Measurements from ENCODE around the gene OR52W1. TPM values are rescaled to one million over a fixed set of nuclear protein-coding genes. Genes with fewer than 3 reads are reported as not detected.

Gene OR52W1
- total RNA-seq, 1 experiment from 2014 or later: not detected

GRCh38 chr11:6224421-6224820, 25.4 kb downstream of the OR52W1 start:
- ChIA-PET POLR2A (ENCODE audit: low non-redundant PET) (no interaction called here), CTCF (no interaction called here)
- TF ChIP-seq EZH2 (IDR thresholded peaks at IDR 0.05; ENCODE audit: borderline replicate concordance, low read depth, low read length, poor library complexity, severe bottlenecking) (no peak), CTCF (conservative IDR thresholded peaks at IDR 0.05; ENCODE audit: low read depth, low read length) (no peak)
- H3K4me1 ChIP-seq (ENCODE audit: insufficient read depth, low read length, poor library complexity, severe bottlenecking): no peaks in the 10 kb centered on the region
- H3K36me3 ChIP-seq (ENCODE audit: insufficient read depth, low read length, poor library complexity, severe bottlenecking): peaks cover 26% of the 10 kb centered on the region
- BruUV-seq (replicated peaks): no TSS peak
- H3K27ac ChIP-seq (ENCODE audit: low read depth, low read length, poor library complexity, severe bottlenecking): no peak overlapping the region
- intact Hi-C loops (cut with micrococcal nuclease; ENCODE audit: unreplicated experiment): no loop called here
- H3K27me3 ChIP-seq (replicated peaks; ENCODE audit: insufficient read depth, low read depth, low read length, poor library complexity): no peaks in the 10 kb centered on the region
- no peaks in the 10 kb centered on the region for H3K9me3 ChIP-seq (ENCODE audit: low read depth, low read length, poor library complexity, severe bottlenecking)
- no peak for DNase-seq (ENCODE audit: low spot score)
- H3K4me3 ChIP-seq (ENCODE audit: low read depth, low read length, poor library complexity, severe bottlenecking): no peak overlapping the region

- no peaks in the 10 kb centered on the region for H3K9me3 ChIP-seq (ENCODE audit: low read depth, low read length, poor library complexity, severe bottlenecking)
- ChIA-PET CTCF (no interaction called here), POLR2A (ENCODE audit: low non-redundant PET) (no interaction called here)
- no peaks in the 10 kb centered on the region for H3K27me3 ChIP-seq (replicated peaks; ENCODE audit: insufficient read depth, low read depth, low read length, poor library complexity)
- intact Hi-C loops (cut with micrococcal nuclease; ENCODE audit: unreplicated experiment): no loop called here
- H3K4me3 ChIP-seq (ENCODE audit: low read depth, low read length, poor library complexity, severe bottlenecking): no peak overlapping the region
- no TSS peak for BruUV-seq (replicated peaks)
- H3K27ac ChIP-seq (ENCODE audit: low read depth, low read length, poor library complexity, severe bottlenecking): no peak overlapping the region
- H3K4me1 ChIP-seq (ENCODE audit: insufficient read depth, low read length, poor library complexity, severe bottlenecking): no peaks in the 10 kb centered on the region
- TF ChIP-seq CTCF (conservative IDR thresholded peaks at IDR 0.05; ENCODE audit: low read depth, low read length) (no peak), EZH2 (IDR thresholded peaks at IDR 0.05; ENCODE audit: borderline replicate concordance, low read depth, low read length, poor library complexity, severe bottlenecking) (no peak)
- H3K36me3 ChIP-seq (ENCODE audit: insufficient read depth, low read length, poor library complexity, severe bottlenecking): peaks cover 26% of the 10 kb centered on the region
- no peak for DNase-seq (ENCODE audit: low spot score)
Observed at GRCh38 chr11:6225024-6225423, 26.0 kb downstream of the OR52W1 start.

- no peaks in the 10 kb centered on the region for H3K9me3 ChIP-seq (ENCODE audit: low read depth, low read length, poor library complexity, severe bottlenecking)
- no peak overlapping the region for H3K27ac ChIP-seq (ENCODE audit: low read depth, low read length, poor library complexity, severe bottlenecking)
- H3K27me3 ChIP-seq (replicated peaks; ENCODE audit: insufficient read depth, low read depth, low read length, poor library complexity): no peaks in the 10 kb centered on the region
- H3K4me1 ChIP-seq (ENCODE audit: insufficient read depth, low read length, poor library complexity, severe bottlenecking): no peaks in the 10 kb centered on the region
- no peak overlapping the region for H3K4me3 ChIP-seq (ENCODE audit: low read depth, low read length, poor library complexity, severe bottlenecking)
- TF ChIP-seq CTCF (conservative IDR thresholded peaks at IDR 0.05; ENCODE audit: low read depth, low read length) (no peak), EZH2 (IDR thresholded peaks at IDR 0.05; ENCODE audit: borderline replicate concordance, low read depth, low read length, poor library complexity, severe bottlenecking) (no peak)
- BruUV-seq (replicated peaks): no TSS peak
- no peak for DNase-seq (ENCODE audit: low spot score)
- ChIA-PET POLR2A (ENCODE audit: low non-redundant PET) (no interaction called here), CTCF (no interaction called here)
- intact Hi-C loops (cut with micrococcal nuclease; ENCODE audit: unreplicated experiment): no loop called here
- H3K36me3 ChIP-seq (ENCODE audit: insufficient read depth, low read length, poor library complexity, severe bottlenecking): peaks cover 26% of the 10 kb centered on the region
Observed at GRCh38 chr11:6225896-6226295, 26.9 kb downstream of the OR52W1 start.

Measured in A673 (cell line).